Peyer's patch (tissue), 4 donors: ENCODE results near the gene PUSL1. TPM values are rescaled to one million over a fixed set of nuclear protein-coding genes. Genes with fewer than 3 reads are reported as not detected.

Experiments used
- DNase-seq, 3 donors: peaks; one replicate each; pipeline ENCODE4 v3.0.0-alpha.2; 2017 to 2019
- H3K27ac ChIP-seq, 4 donors: fragments of 200-600 bp; sonication (generic); one replicate each; pipeline ENCODE4 v1.5.1; 2016 to 2019
- H3K27me3 ChIP-seq, 2 donors: fragments of 200-600 bp; sonication (generic); one replicate each; pipeline ENCODE4 v1.5.1; 2019
- H3K36me3 ChIP-seq, 3 donors: fragments of 200-600 bp; sonication (generic); one replicate each; pipeline ENCODE4 v1.5.1; 2016 to 2019
- H3K4me1 ChIP-seq, 4 donors: fragments of 200-600 bp; sonication (generic); one replicate each; pipeline ENCODE4 v1.5.1; 2016 to 2019
- H3K4me3 ChIP-seq, 4 donors: fragments of 200-600 bp; sonication (generic); 1 replicate in 3 of 4; 2 replicates in 1 of 4; pipeline ENCODE4 v1.5.1; 2016 to 2019; ENCODE audit warnings: mild to moderate bottlenecking in 1 of 4
- H3K9me3 ChIP-seq, 4 donors: fragments of 200-600 bp; sonication (generic); one replicate each; pipeline ENCODE4 v1.5.1; 2016 to 2019; ENCODE audit warnings: mild to moderate bottlenecking in 1 of 4
- CTCF ChIP-seq, 6 experiments: fragments of 450-650 bp in 4 of 6; fragments of 200-600 bp in 2 of 6; sonication (generic) in 1 of 6; IDR thresholded peaks; one replicate each; pipeline ENCODE4 v1.5.1; 2017 to 2019; ENCODE audit warnings: antibody characterized with exemption in 6 of 6, mild to moderate bottlenecking in 3 of 6, moderate library complexity in 1 of 6
- POLR2A ChIP-seq, 2 donors: fragments of 450-650 bp; IDR thresholded peaks; one replicate each; pipeline ENCODE4 v1.5.1; 2017; ENCODE audit warnings: antibody characterized with exemption in 2 of 2, mild to moderate bottlenecking in 2 of 2, moderate library complexity in 2 of 2
- total RNA-seq, 4 donors: library from RNA; depleted of rRNA; stranded (reverse); fragments of >200 nt; gene quantifications; one replicate each; pipeline ENCODE4 v1.1.0, GENCODE V29; 2016

The PUSL1 gene
- total RNA-seq, 4 donors from 2014 or later, result 12.4 to 38.9 (median 24.4) TPM

GRCh38 chr1:1262071-1262470 is 46.3 kb upstream of the PUSL1 start:
- Histone ChIP-seq H3K4me1 (no peaks in the 10 kb centered on the region), H3K27me3 (no peaks in the 10 kb centered on the region), H3K9me3 (no peaks in the 10 kb centered on the region), H3K27ac (no peak overlapping the region), H3K36me3 (peaks cover 0 to 80% (median 0%) of the 10 kb centered on the region in 3 donors), H3K4me3 (no peak overlapping the region)
- no peak for DNase-seq
- no peak for TF ChIP-seq POLR2A (IDR thresholded peaks at IDR 0.05)
- TF ChIP-seq CTCF (IDR thresholded peaks at IDR 0.05), result no peak

- H3K4me3 ChIP-seq, result no peak overlapping the region
- peaks cover 0 to 86% (median 0%) of the 10 kb centered on the region in 3 donors for H3K36me3 ChIP-seq
- TF ChIP-seq POLR2A (IDR thresholded peaks at IDR 0.05) (no peak), CTCF (IDR thresholded peaks at IDR 0.05) (no peak)
- DNase-seq, result no peak
- H3K4me1 ChIP-seq, result no peaks in the 10 kb centered on the region
- H3K27me3 ChIP-seq, result no peaks in the 10 kb centered on the region
- H3K27ac ChIP-seq, result no peak overlapping the region
- H3K9me3 ChIP-seq, result no peaks in the 10 kb centered on the region
These were observed 45.6 kb upstream of the PUSL1 start for GRCh38 chr1:1262758-1263157.

GRCh38 chr1:1264026-1264425 is 44.4 kb upstream of the PUSL1 start:
- no peak for DNase-seq
- Histone ChIP-seq H3K36me3 (peaks cover 0 to 91% (median 0%) of the 10 kb centered on the region in 3 donors), H3K9me3 (no peaks in the 10 kb centered on the region), H3K4me1 (no peaks in the 10 kb centered on the region), H3K27ac (no peak overlapping the region), H3K27me3 (no peaks in the 10 kb centered on the region), H3K4me3 (no peak overlapping the region)
- TF ChIP-seq CTCF (IDR thresholded peaks at IDR 0.05), result no peak
- TF ChIP-seq POLR2A (IDR thresholded peaks at IDR 0.05), result no peak

GRCh38 chr1:1264868-1265272 is 43.5 kb upstream of the PUSL1 start:
- H3K9me3 ChIP-seq, result no peaks in the 10 kb centered on the region
- no peak overlapping the region for H3K27ac ChIP-seq
- peaks cover 0 to 83% (median 0%) of the 10 kb centered on the region in 3 donors for H3K36me3 ChIP-seq
- no peak for TF ChIP-seq POLR2A (IDR thresholded peaks at IDR 0.05)
- no peak for TF ChIP-seq CTCF (IDR thresholded peaks at IDR 0.05)
- H3K4me1 ChIP-seq, result peaks cover 0 to 2% (median 0%) of the 10 kb centered on the region in 4 donors
- no peaks in the 10 kb centered on the region for H3K27me3 ChIP-seq
- H3K4me3 ChIP-seq, result no peak overlapping the region
- no peak for DNase-seq

GRCh38 chr1:1267488-1268283 is 40.7 kb upstream of the PUSL1 start:
- no peaks in the 10 kb centered on the region for H3K27me3 ChIP-seq
- no peak for TF ChIP-seq POLR2A (IDR thresholded peaks at IDR 0.05)
- no peak for TF ChIP-seq CTCF (IDR thresholded peaks at IDR 0.05)
- no peak for DNase-seq
- H3K36me3 ChIP-seq, result peaks cover 0 to 61% (median 0%) of the 10 kb centered on the region in 3 donors
- no peaks in the 10 kb centered on the region for H3K9me3 ChIP-seq
- H3K27ac ChIP-seq, result no peak overlapping the region
- H3K4me3 ChIP-seq, result no peak overlapping the region
- peaks cover 0 to 30% (median 23%) of the 10 kb centered on the region in 4 donors for H3K4me1 ChIP-seq
